Medulla oblongata (tissue), 1 donor: ENCODE results near the gene GNAI3.

Source experiments
- DNase-seq: peaks from one replicate; pipeline ENCODE4 v3.0.0-alpha.2; 2015; ENCODE audit errors: extremely low spot score

The GNAI3 gene

DNA sequence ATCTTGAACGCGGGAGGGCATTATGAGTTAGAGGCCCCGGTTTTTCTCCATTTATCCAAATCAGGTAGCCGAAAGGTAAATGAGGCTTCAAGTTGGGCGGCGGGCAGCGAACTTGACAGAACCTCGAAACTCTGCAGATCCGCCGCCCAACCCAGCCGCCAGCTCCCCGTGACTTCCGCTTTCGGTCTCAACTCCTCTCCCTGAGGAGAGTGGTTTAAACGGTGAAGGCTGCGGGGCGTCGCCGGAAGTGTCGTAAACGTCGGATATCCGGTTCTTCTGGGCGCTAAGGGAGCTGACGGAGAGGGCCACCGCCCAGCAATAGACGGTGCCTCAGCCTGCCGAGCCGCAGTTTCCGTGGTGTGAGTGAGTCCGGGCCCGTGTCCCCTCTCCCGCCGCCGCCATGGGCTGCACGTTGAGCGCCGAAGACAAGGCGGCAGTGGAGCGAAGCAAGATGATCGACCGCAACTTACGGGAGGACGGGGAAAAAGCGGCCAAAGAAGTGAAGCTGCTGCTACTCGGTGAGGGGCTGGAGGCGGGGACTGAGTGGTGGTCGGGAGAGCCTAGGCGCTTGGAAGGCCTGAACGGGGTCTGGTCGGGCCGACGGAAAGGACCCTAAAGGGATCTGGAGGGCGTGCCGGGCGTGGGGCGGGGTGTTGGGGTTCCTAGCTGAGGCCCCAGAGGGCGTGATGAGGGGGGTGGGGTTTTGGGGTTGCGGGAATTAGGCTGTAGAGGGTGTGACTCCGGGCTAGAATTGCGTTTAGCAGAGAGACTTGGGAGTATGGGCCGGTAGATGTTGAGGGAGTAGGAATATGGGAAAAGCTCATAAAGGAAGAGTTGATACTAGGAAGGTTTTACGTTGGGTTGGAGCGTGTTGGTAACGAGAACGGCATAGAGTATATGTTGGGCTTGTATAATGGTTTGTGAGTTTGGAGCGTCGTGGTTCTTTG lies at the start of gene GNAI3:
Gene GNAI3, plus strand, starts transcription at position 295 of the 947 bp plus-strand sequence. Its CDS starts 106 bp downstream, at position 401.
- DNase-seq, result peak; percentile 98

DNA sequence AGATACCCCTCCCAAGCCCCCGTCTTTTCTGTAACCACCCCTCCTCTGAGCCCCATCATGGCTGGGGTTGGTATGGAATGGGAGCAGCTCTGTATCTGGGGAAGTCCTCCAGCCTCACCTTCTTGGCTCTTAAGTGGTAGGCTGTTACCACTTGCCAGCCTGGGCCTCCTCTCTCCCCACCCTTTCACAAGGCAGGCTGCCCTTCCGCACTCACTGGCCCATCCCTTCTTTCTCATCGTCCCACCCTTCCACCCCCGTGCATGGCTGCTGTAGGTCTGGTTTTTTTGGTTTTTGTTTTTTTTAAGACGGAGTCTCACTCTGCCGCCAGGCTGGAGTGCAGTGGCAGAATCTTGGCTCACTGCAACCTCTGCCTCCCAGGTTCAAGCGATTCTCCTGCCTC lies 49.3 kb upstream of the GNAI3 start:
- DNase-seq, result no peak

DNA sequence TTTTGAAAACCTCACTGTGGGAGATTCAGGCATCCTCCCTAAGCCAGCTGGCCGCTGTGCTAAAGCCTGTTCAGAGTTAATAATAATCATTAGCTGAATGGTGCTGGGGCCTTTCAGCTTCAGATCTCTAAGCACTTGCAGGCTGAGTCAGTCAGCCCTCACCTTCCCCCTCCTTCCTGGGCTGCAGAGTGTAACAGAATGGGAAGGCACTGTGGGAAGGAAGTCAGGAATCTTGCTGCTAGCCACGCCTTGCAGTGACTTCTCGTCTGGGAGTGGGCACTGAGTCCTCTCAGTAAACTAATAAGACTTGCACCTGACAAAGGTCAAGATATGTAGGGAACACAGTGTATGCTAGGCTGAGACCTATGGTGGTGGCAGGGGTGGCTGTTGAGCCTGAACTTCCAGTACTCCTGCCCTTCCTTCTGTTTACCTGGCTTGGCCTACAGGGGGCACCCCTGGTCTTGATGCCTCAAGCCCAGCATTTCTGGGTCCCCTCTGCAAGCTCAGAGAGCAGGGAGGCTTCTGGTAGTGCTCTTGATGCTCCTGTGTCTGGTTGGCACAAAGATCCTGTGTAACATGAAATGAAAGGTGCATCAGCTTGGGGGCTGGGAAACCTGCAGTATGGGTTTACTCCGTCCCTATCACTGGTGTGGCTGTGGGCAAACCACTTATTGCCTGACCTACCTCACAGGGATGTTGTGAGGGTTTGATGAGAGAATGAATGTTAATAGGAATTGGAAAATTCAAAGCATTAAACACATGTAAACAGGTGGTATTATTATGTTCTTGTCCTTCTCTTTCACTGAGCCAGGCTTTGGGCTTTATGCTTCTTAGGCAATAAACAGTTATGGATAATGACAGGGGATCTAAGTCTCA lies 48.5 kb upstream of the GNAI3 start:
- DNase-seq, result no peak

DNA sequence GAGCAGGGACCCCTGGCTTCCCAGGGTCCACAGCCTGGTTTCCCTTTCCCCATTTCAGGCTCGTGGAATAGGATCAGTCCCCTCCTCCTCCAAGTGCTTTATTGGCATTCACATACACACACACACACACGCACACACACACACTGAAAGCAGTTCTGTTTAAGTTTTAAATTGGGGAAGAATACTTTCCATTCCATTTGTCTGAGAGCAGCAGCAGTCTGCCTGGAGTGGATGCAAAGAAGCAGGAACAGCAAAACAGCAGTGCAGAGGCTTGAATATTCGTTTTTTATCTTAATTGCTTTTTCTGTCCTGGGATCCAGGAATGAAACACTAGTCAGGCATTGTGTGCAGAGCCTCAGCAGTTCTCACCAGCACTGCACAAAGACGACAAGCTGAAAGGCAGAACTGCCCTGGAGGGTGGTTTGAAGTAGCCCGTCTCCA lies 47.5 kb upstream of the GNAI3 start:
- no peak for DNase-seq

DNA sequence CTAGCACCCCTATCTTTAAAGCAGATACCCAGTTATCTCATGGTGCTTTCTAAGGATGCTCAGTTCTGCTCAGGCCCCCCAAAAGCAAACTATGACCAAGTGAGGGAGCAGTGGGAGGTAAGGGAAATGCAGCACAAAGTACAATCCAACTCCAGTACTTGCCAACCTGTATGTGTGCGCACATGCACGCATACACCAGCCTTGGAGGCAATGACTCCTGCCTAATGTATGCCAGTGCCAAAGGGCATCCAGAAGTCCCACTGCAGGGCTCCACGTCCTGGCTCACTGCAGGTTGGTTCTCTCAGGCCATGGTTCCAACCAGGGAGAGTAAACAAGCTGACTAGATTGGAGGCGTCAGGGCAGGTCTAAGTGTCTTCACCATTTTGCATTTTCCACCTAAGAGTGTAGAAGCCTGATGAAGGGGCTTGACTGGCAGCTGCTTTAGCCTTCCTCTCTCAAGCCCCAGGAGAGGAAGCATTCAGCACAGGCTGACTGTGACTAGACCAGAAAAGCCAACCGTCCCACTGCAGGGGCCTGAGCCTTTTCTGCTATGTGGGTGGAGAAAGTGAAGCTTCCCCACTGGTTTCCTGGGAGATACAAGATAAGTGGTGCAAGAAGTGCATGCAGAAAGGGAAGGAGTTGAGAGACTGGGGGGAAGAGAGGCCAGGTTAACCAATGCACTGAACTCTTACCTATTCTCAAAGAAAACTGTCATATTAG lies 46.6 kb upstream of the GNAI3 start:
- no peak for DNase-seq

DNA sequence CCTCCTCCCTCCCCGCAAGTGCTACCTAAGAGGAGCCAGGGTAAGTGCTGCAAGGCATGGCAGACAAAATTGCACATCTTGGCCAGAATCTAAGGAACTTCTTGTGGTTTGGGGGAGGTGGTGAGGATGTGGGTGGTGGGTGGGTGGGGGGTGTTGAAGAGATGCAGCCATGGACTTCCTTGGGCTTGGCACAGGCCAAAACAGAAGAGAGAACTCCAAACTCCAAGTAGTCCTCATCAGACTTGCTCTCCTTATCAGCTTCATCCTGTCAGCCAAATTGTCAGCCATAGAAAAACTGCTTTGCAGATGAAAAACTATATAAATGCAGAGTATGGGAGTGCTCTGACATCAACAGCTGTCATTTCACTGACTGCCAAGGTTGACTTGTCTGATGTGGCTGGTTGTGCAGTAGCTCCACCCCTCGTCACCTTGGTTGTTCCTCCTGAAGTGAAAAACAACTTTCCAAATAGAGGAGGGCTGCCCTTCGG lies 46.0 kb upstream of the GNAI3 start:
- DNase-seq, result no peak

DNA sequence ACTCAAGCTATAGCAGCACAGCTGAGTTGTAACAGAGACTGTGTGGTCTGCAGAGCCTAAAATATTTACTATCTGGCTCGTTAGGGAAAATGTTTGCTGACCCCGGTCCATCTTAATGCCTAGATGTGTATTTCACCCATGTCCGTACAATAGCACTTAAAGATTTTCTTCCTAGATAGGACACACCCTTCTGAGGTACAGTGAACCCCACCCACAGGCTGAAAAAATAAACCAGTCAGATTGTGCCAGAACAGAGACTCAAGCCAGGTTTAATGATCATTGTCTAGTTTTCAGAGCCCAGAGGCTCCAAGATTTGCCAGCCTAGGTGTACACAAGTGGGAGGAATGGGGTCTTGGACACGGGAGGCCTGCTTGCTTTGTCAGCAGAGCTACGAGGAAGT lies 44.5 kb upstream of the GNAI3 start:
- DNase-seq, result no peak

DNA sequence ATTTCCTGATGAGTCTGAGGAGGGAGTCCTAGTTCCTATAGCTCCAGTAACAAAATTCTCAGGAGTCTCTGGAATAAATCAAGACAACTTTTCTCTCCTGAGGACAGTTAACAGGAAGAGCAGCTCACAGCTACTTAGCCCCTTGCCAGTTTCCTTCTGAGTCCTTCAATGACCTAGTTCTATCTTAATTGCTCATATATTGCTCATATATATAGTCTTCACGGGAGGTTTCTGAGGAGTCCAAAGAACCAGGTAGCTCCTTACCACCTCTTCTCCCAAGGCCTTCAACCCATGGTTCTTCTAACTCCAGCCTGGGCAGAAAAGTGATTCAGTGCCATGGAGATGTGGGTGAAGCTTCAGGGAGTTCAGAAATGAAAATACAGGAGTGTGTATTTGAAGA lies 43.4 kb upstream of the GNAI3 start:
- DNase-seq, result no peak

DNA sequence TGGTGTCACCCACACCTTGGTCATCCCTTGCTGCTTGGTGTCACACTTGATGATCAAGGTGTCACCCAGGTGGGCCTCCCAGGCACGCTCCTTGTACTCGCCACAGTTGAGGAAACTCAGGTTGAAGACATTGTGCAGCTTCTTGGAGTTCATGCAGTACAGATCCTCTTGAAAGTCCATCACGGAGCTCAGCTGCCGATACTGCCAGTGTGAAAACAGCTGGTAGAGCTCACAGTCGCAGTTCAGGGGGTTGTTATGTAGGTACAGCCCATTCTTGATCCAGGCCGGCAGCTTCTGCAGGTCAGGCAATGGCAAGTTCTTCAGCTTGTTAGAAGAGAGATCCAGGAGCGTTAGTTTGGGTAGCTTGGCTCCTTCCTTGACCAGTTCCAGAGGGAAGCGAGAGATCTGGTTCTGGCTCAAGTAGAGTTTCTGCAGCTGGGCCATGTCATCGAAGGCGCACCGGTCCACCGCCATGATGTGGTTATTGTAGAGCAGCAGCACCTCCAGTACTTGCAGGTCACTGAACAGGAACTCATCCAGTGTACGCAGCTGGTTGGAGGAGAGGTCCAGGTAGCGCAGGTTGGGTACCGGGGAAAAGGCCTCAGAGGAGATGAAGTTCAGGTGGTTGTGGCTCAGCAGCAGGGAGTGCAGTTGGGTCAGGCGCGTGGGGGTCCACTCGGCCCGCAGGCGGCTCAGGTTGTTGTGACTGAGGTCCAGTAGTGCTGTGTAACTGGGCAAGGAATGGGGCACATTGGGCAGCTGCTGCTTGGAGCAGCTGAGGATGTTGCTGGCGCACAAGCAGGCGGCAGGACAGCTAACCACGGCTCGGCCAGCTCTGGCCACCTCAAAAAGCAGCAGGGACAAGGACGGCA lies 40.2 kb upstream of the GNAI3 start:
- DNase-seq, result no peak

DNA sequence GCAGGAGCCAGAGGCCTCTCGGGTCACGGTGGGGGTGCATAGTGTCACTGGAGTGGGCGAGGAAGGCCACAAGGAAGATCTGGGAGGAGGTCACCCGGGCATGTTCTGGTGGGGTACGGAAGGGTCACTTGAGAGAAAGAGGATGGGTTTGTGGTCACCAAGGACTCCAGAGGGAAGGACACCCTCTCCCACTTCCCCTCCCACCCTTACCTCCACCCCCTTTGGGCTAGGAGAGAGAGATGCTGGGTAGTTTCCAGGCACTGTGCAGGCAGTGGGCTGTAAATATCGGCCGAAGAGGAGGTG lies 39.6 kb upstream of the GNAI3 start:
- no peak for DNase-seq

DNA sequence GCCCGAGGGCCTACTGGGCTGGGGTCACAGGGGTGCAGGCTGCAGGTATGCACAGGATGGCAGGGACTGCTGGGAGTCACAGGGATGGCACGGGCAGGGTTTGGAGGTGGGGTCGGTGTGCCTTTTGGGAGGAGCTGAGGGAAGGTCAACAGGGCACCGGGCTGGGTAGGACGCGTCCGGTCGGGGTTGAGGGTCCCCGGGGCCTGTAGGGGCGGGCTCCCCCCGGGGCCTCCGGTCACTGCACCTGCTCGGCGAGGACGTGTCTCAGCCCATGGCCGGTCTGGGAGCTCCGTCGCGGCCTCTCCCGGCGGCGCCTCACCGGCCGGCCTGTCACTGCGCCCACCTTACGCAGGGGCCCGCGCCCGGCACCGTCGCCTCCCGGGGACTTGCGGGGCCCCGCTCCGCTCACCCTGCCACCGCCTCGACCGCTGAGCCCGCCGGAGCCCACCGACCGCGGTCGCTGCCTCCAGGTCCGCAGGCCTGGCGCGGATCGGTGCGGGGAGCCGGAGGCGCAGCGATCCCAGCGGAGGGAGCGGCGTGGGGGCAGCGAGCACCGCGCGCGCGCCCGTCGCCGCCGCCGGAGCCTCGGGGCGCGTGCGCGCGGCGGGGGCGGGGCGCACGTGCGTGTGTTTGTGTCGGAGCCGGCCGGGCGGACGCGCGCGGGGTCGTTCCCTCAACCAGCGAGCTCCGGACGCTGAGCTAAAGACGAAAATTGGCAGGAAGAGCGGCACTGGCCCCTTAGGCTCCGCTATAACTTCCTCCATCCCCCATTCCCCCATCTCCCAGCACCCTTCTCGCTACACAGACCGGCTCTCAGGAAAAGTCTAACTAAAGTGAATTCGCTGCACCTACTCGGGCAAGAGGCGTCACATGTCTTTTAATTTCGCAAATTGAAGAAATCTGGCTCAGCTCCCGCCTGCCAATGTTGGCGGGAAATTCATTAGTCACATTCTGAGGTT lies 39.0 kb upstream of the GNAI3 start, which contains the start of gene AMIGO1:
Gene AMIGO1, minus strand, starts transcription at position 552 of the 959 bp plus-strand sequence. CDS start 815 bp downstream, outside the sequence.
- no peak for DNase-seq

DNA sequence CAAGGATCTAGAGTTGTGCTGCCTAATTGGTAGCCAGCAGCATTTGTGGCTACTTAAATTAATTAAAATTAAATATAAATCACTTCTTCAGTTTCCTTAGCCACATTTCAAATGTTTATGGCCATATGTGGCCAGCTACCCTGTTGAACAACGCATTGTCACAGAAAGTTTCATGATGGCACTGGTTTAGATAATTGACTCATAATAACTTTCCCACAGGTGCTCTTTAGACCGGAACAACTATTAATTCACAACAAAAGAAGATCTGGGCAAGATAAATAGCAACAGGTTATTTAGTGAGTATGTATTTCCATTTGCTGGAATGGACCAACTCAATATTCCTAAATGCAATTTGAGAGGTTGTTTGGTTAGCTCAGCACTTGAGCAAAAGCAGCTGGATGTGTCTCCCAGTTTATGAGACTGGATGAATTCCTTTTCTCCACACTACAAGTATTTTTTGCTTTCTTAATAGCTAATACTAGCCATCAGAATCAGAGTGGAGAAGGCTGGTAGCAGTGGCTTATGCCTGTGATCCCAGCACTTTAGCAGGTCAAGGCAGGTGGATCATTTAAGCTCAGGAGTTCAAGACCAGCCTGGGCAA lies 35.2 kb upstream of the GNAI3 start:
- DNase-seq, result no peak

DNA sequence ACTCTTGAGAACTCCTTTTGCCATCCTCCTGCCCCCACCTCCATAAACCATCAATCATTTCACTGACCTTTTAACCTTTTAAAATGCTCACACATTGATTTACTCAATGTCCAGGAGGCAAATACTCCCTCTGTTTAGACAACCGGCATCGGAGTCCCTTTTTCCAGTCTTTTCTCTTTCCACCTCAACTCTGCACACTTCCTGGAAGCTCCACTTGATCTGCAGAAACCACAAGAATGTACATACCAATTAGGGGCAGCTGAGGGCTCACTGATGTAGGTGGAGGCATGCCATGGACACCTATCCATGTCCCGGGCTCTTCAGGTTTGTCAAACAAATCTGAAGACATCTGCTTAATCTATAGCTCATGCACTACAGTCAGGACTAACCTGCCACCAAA lies 33.6 kb upstream of the GNAI3 start:
- DNase-seq, result no peak

DNA sequence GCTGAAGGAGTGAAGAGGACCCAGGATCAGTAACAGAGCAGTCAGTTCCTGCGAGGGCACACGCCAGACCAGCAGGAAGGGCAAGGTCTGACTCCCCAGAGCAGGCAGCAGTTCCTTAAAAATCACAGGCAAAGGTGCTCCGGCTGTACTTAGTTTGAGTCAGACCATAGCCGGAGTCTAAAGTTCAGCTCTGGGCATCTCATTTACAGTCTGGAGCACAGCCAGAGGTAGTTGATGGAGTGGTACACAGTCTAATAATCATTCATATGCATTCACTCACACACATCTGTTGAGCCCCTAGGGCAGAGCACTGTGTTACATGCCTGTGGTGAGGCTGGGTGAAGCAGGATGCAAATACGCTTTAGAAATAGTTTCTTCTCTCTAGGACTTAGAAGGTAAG lies 31.5 kb upstream of the GNAI3 start:
- no peak for DNase-seq

DNA sequence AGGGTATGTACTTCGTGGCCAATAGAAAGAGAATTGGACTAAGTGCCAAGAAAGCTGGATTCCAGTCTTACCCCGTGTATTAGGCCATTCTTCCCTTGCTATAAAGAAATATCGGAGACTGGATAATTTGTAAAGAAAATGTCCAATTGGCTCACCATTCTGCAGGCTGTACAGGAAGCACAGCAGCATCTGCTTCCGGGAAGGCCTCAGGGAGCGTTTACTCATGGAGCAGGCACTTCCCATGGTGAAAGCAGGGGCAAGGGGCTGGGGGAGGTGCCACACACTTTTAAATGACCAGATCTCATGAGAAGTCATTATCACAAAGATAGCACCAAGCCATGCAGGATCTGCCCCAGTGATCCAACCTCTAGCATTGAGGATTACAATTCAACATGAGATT lies 31.1 kb upstream of the GNAI3 start:
- DNase-seq, result no peak

DNA sequence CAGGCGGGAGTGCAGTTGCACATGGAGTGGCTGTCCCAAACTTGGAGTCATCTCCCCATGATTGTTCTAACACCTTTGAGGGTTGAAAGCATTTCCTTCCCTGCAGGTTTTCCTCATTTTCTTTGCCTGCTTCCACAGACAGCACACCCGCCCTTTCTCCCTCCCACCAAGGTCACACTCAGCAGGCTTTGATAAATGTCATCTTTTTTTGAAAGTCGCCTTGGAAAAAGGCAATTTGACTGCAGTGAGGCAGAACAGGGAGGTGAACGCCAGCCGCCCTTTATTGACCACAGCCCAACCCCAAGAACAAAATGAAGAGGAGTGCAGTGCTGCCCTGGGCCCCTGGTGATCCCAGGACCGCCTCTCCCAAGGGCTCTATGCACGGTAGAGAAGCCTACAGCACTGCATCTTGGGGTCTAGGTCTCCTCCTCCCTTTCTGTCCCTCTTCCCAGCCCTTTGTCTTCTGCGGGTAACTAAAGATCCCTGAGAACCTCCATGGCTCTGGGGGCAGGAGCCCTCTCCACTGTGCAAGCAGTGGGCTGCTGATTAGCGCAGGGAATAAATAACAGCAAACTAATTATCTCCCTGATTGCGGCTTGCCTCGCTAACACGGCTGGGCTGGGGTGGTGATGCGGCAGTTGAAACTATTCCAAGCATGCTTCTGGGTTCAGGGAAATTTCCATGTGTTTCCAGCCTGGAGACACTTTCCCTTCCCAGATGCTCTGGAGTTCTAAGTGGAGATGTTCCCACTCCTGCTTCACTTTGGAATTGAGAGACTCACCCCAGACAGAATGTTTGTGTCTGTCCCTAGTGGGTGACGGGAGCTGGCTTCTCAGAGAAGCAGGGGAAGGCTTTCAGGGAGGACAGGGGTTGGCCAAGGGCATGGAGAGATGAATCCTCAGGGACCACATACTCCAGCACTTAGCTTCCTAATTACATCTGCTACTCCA lies 27.1 kb upstream of the GNAI3 start:
- DNase-seq, result no peak

DNA sequence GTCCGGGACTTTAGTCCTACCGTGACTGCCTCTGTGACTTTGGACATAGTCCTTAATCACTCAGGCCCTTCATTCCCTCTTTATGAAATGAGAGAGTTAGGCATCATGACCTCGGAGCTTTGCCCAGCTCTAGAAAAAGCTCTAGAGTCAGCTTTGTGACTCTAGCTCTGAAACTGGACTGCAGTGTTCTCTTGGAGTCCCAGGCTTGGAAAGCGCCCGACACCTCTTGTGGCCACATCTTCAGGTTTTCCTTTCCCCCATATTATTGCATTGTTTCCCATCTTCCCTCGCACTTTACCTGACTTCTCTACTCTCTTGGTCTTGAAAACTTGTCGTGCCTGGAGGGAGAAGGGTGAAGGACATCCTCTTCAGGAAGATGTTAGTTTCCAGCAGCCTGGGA lies 26.4 kb upstream of the GNAI3 start:
- DNase-seq, result no peak

DNA sequence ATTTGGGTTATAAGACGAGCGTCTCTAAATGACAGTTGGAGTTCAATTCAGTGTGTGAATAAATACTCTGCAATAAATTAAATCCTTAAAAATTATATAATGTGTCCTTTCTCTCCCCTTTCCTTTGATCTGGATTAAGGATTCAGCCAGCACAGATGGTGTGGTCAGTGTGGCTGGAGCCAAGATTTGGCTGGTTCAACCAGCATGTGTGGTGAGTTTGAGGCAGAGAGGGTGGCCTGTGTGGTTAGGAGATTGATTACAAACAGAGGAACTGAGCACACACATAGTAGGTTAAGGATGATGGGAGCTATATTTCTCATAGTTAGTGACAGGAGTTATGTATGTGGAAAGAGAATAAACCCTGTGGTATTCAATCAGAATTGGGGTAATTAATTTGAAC lies 24.7 kb upstream of the GNAI3 start:
- no peak for DNase-seq
